H1 (cell line): ENCODE data around the gene SRGAP3. TPM values are rescaled to one million over a fixed set of nuclear protein-coding genes. Genes with fewer than 3 reads are reported as not detected.

Experiments used
- BACH1 ChIP-seq: IDR thresholded peaks from 2 replicates; pipeline ENCODE4 v1.6.1; 2012; ENCODE audit warnings: low read length, improper control_type of control experiment
- JUN ChIP-seq: IDR thresholded peaks from 2 replicates; pipeline ENCODE4 v1.6.1; 2011; ENCODE audit warnings: low read depth, mild to moderate bottlenecking, improper control_type of control experiment, low read length
- SUZ12 ChIP-seq: fragments of 200-600 bp; sonication (generic); IDR thresholded peaks from 2 replicates; pipeline ENCODE4 v1.6.1; 2012; ENCODE audit warnings: mild to moderate bottlenecking, inconsistent platforms, low read length, moderate library complexity, mixed read lengths
- ZNF274 ChIP-seq: IDR thresholded peaks from 2 replicates; pipeline ENCODE4 v1.7.0; 2012; ENCODE audit warnings: low read length, borderline replicate concordance; ENCODE audit errors: extremely low read depth
- polyA plus RNA-seq, 7 experiments: library from polyadenylated mRNA; depleted of rRNA in 3 of 7; stranded (reverse) in 5 of 7; unstranded in 2 of 7; fragments of >200 nt in 5 of 7; fragments of 200-250 nt in 2 of 7; gene quantifications; 1 replicate in 5 of 7; 2 replicates in 1 of 7; 4 replicates in 1 of 7; pipeline versions ENCODE4 v1.2.1 to v1.2.3, GENCODE V29; 2011 to 2013; ENCODE audit warnings: missing spikeins in 2 of 7, mixed read lengths in 2 of 7
- total RNA-seq: library from RNA; stranded (reverse); fragmentation: NEBNext Ultra II Directional; extraction: Animal tissue kit (Norgen Biotek cat#: 25700); gene quantifications from 2 replicates; pipeline ENCODE4 v1.2.1, GENCODE V29; 2021
- TF ChIP-seq, protein P1 (sequence below): IDR thresholded peaks from 2 replicates; pipeline ENCODE4 v1.6.1; 2012; ENCODE audit warnings: low read length, inconsistent platforms

SRGAP3 gene
- total and polyA plus RNA-seq, 2 of the 8 experiments (the other 6 are each of a cell fraction or from before 2014, with no cell fraction given), result 5.8 to 11.4 TPM

DNA sequence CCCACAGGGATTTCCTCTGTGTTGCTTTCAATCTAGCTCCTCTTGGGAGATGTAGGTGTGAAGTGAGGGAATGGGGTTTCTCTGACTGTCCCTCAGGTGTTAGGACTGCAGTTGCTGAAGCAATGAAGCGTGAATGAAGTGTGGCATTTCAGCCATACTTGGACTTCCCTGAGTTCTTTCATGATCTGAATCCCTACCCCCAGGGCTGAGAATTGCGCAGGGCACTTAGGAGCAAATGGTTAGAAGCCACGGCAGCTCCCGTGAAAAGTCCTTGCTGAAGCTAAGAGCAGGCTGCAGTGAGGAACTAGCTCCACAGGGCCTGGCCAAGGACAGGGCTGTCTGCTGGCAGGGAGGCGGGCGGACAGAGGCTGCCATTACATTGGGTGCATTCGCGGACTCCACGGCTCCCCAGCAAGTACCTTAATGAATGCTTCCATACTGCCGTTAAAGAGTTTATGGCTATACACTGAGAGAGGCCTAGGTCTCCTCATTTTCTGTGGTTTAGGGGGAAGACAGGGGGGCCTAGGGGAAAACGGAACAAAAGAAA lies 217.1 kb downstream of the SRGAP3 start (continued):
- TF ChIP-seq, protein P1, sequence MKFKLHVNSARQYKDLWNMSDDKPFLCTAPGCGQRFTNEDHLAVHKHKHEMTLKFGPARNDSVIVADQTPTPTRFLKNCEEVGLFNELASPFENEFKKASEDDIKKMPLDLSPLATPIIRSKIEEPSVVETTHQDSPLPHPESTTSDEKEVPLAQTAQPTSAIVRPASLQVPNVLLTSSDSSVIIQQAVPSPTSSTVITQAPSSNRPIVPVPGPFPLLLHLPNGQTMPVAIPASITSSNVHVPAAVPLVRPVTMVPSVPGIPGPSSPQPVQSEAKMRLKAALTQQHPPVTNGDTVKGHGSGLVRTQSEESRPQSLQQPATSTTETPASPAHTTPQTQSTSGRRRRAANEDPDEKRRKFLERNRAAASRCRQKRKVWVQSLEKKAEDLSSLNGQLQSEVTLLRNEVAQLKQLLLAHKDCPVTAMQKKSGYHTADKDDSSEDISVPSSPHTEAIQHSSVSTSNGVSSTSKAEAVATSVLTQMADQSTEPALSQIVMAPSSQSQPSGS, result no peak
- TF ChIP-seq SUZ12 (no peak), JUN (no peak), BACH1 (no peak), ZNF274 (no peak)
